Stimulated activated CD4-positive, alpha-beta T cell treated with anti-CD3 and anti-CD28 coated beads, Interleukin-4, amount 100 ng/mL, for 1 hour (primary cell): ENCODE results near the gene EPDR1.

Experiments
- DNase-seq: peaks from one replicate; pipeline ENCODE4 v3.0.0-alpha.2; 2020

Gene EPDR1

DNA sequence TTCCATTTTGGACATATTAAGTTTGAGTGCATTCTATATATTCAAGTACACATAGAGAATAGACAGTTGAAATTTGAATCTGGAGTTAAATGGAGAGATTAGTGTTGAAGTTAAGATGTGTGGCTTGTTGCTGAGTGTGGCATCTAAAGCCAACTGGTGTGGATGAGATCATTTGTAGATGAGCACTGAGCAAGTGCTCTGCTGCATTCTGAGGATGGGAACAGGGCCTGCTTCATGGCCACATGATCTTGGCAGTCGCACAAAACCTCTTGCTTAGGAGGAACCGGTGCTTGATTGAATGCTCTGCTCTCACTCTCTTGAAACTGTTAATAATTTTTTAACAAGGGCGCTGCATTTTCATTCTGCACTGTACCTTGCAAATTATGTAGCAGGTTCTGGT is 62.0 kb downstream of the EPDR1 start:
- no peak for DNase-seq

DNA sequence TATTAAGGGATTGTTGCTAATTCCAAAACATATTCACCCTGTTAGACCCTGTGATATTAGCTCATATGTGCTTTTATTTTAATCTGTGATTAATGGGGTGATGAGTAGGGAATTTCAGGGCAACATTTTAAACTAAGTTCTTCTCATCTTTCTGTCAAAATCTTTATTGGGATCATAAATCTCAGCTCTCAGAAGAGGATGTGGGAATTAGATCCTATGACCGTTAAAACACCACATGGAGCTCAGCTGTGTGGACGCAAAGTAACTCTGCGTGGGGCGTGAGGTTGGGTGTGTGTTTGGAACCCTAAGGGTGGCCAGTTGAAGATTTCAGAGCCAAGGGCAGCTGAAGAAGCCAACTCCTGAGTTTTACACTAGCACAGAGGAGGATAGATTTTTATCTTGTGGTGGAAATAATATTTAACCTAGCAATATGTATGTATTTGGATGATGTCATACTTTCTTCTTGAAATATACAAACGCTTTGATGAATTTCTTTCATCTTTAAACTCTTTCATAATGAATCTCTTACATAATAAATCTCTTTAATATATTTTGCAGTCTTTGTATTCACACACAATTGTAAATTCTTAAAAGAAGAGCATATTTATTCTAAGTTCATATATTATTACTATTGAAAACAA is 64.4 kb downstream of the EPDR1 start:
- DNase-seq = no peak

DNA sequence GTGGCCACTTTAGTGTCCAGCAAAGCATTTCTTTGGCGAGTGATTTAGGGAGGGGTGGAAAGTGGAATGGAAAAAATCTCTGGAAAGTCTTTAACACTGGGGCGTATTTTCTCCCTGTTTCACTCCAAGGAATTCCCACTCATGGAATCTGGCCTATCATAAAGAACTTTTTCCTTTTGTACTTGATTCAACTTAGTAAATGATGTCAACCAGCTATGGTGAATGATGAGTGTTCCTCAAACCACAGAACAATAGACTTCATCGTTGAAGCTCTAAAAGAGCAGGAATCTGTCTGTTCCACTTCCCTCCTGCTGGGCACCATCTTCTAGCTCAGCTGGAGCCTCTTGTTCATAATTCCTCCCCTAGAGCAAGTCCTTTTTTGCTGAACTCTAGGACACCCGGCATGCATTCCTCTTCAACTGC is 66.5 kb downstream of the EPDR1 start:
- no peak for DNase-seq

DNA sequence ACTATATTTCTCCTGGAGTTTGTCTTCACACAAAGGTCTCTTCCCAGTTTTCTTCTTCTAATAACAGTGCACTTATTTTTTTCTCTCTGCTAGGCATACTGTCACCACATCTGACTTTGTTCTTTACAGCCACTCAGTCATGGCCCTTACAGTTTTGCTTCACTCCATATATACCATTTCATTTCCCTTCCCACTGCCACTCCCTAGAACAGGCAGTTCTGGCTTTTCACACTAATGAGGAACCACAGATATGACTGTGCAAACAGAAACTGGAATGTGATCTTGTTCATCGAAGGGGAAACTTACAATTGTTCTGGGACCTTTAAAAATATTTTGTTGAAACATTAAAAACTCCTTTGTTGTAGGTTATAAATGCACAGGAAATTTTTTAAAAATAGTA is 67.3 kb downstream of the EPDR1 start:
- no peak for DNase-seq

DNA sequence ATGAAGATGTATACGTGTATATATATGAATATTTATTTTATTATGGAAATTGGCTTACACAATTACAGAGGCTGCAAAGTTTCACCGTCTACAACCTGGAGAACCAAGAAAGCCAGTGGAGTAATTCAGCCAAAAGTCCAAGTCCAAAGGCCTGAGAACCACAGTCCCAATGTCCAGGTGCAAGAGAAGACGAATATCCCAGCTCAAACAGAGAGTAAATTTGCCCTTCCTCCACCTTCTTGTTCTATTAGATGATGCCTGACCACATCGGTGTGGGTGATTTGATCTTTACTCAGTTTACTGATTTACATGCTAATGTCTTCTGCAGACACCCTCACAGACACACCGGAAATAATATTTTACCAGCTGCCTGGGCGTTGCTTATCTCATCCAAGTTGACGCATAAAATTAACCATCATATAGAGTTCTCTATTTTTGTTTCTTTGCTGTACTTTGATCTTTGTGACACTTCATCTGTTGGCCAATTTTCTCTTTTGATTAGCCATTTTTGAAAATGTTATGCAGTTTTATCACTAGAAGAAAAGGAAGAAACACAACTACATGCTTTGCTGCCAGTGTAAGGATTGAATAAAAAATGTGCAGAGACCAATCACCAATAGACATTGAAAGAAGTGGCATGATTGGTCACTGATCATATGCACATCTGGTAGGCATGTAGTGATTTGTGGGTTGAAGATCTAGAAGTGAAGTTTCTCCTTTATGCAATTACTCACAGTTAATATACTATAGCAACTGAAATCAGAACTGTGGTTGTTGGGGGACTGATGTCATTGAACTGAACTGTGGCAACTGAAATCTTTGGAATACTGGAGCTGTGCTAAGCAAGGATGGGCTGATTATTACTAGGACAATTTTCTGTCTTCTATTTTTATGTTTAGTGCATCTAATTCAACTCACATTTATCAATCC is 68.5 kb downstream of the EPDR1 start:
- no peak for DNase-seq

DNA sequence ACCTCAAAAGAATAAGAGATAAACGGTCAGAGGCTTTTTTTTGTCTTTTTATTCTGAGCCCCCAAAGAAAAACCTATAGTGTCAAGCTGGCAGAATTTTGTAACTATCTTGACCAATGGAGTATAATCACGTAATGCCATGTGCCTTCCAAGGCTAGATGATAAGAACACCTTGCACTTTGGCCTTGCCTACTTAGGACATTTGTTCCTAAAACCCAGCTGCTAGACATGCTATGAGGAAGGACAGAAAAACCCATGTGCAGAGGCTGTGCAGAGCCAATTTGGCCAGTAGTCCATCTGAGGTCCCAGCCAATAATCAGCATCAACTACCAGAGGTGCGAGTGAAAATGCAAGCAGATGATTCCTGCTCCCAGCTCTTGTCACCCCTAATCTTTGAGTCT is 69.9 kb downstream of the EPDR1 start:
- no peak for DNase-seq

DNA sequence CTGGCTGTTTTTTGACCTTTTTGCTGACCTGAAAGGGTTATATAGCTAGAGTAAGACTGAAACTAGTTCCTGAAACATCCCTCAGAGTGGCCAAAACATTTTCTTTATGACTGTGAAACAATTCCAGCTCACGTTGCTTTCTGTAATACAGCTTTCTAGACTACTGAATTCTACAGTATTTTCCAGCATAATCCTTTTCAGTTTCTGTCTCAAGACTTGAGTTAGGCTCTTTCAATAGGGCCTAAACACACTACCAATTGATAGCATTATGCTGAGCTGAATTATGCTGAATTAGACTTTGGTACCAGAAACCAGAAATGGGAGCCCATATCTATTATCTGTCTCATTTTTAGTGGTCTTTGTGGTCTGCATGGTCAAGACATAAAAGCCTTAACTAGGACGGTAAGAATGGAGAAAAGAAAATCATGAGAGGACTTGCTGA is 72.6 kb downstream of the EPDR1 start:
- DNase-seq = no peak

DNA sequence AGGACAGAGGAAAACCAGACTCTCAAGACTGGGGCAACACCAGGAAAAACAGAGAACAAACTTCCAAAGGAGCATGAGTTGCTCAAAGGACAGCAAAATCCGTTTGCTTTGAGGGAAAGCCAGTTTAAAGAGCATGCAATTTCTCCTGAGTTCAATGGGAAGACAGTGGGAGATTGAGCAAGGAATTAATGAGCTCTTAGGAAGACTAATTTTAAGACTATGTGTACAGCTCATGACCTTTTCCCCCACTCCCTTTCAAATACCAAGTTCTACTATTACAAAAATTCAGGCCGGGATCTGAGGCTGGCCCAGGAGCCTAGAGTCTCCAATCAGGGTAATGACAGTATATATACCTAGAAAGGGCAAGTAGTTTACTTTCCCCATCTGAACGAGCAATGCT is 79.2 kb downstream of the EPDR1 start:
- DNase-seq = no peak

DNA sequence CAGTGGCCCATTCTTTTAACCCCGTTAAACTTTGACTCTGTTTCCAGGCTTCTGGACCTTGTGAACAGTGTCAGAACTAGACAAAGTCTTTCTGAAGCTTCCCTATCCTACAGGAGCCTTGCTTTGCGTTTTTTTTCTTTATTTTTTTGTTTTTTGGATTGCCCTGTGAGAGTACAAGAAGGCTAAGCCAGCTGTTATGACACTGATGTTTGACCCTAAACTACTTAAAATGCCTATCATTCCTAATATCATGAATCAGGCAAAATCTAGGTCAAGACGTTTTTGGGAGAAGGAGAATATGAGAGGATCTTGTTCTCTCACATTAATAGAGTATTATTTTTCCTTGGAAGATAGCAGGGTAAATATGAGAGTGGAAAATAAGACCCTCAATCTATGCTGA is 79.8 kb downstream of the EPDR1 start:
- no peak for DNase-seq
